ENCODE measurements around the gene PDE4B.

The PDE4B gene

GRCh38 chr1:66296370-66296769 lies 503.7 kb downstream of the PDE4B start:
- DNase-seq = no peak

- DNase-seq = no peak
Measured at GRCh38 chr1:66296951-66297350, 504.3 kb downstream of the PDE4B start.

GRCh38 chr1:66298464-66298863 lies 505.8 kb downstream of the PDE4B start:
- DNase-seq = no peak

- peak; percentile 26 for DNase-seq
Measured at GRCh38 chr1:66300280-66300971, 507.7 kb downstream of the PDE4B start.

GRCh38 chr1:66300972-66301451 lies 508.3 kb downstream of the PDE4B start:
- peak; percentile 62 for DNase-seq

GRCh38 chr1:66302184-66302742 lies 509.6 kb downstream of the PDE4B start:
- no peak for DNase-seq

- DNase-seq = no peak
Measured at GRCh38 chr1:66302815-66303214, 510.1 kb downstream of the PDE4B start.

- DNase-seq = no peak
Measured at GRCh38 chr1:66303646-66304045, 511.0 kb downstream of the PDE4B start.

- no peak for DNase-seq
Measured at GRCh38 chr1:66304128-66304527, 511.4 kb downstream of the PDE4B start.

GRCh38 chr1:66305927-66306326 lies 513.2 kb downstream of the PDE4B start:
- DNase-seq = no peak

GRCh38 chr1:66309006-66309741 lies 516.5 kb downstream of the PDE4B start:
- DNase-seq = no peak

- DNase-seq = peak; percentile 32
Measured at GRCh38 chr1:66311092-66311491, 518.4 kb downstream of the PDE4B start.

- no peak for DNase-seq
Measured at GRCh38 chr1:66311628-66312027, 518.9 kb downstream of the PDE4B start.

- DNase-seq = no peak
Measured at GRCh38 chr1:66312271-66312990, 519.7 kb downstream of the PDE4B start.

- peak; percentile 61 for DNase-seq
Measured at GRCh38 chr1:66313429-66313828, 520.7 kb downstream of the PDE4B start.

GRCh38 chr1:66315671-66316070 lies 523.0 kb downstream of the PDE4B start:
- peak; percentile 52 for DNase-seq

GRCh38 chr1:66316464-66317247 lies 524.0 kb downstream of the PDE4B start:
- no peak for DNase-seq

GRCh38 chr1:66317248-66317515 lies 524.5 kb downstream of the PDE4B start:
- no peak for DNase-seq

GRCh38 chr1:66320231-66320630 lies 527.5 kb downstream of the PDE4B start:
- no peak for DNase-seq

- DNase-seq = peak; percentile 73
Measured at GRCh38 chr1:66322462-66322861, 529.8 kb downstream of the PDE4B start.

GRCh38 chr1:66323958-66324625 lies 531.4 kb downstream of the PDE4B start:
- peak; percentile 53 for DNase-seq

All from EL (cell line).